Vagina (tissue), 2 donors: ENCODE data around the gene MYH9. TPM values are rescaled to one million over a fixed set of nuclear protein-coding genes. Genes with fewer than 3 reads are reported as not detected.

Experiments
- DNase-seq, 2 donors: peaks; one replicate each; pipeline ENCODE4 v3.0.0-alpha.2; 2017; ENCODE audit errors: extremely low spot score in 2 of 2
- H3K27ac ChIP-seq: fragments of 200-600 bp; sonication (generic); one replicate; pipeline ENCODE4 v1.5.1; 2019
- H3K27me3 ChIP-seq: fragments of 200-600 bp; sonication (generic); one replicate; pipeline ENCODE4 v1.5.1; 2019
- H3K36me3 ChIP-seq, 2 donors: fragments of 200-600 bp; sonication (generic); one replicate each; pipeline ENCODE4 v1.5.1; 2017 to 2019
- H3K4me1 ChIP-seq: fragments of 200-600 bp; sonication (generic); one replicate; pipeline ENCODE4 v1.5.1; 2019
- H3K4me3 ChIP-seq, 2 donors: fragments of 200-600 bp; sonication (generic); 1 replicate in 1 of 2; 2 replicates in 1 of 2; pipeline ENCODE4 v1.5.1; 2016 to 2019
- H3K9me3 ChIP-seq: fragments of 200-600 bp; sonication (generic); one replicate; pipeline ENCODE4 v1.5.1; 2019
- CTCF ChIP-seq, 3 experiments: fragments of 450-650 bp in 2 of 3; fragments of 200-600 bp in 1 of 3; sonication (generic) in 1 of 3; IDR thresholded peaks; one replicate each; pipeline ENCODE4 v1.5.1; 2017 to 2019; ENCODE audit warnings: antibody characterized with exemption in 3 of 3, mild to moderate bottlenecking in 2 of 3, moderate library complexity in 2 of 3
- POLR2A ChIP-seq, 2 donors: fragments of 450-650 bp; IDR thresholded peaks; one replicate each; pipeline ENCODE4 v1.6.1; 2017; ENCODE audit warnings: antibody characterized with exemption in 2 of 2, mild to moderate bottlenecking in 2 of 2, moderate library complexity in 2 of 2
- POLR2AphosphoS5 ChIP-seq, 2 donors: sonication (generic); formaldehyde crosslinking; IDR thresholded peaks; one replicate each; pipeline ENCODE4 v1.9.0; 2017; ENCODE audit warnings: antibody characterized with exemption in 2 of 2, mild to moderate bottlenecking in 2 of 2, low read depth in 1 of 2; ENCODE audit not compliant: insufficient read depth in 1 of 2
- intact Hi-C: fragments of 100-400 bp; cut with DNase I; formaldehyde crosslinking; loops from one replicate; pipeline ENCODE4 v1.15.1; 2023
- total RNA-seq: library from RNA; depleted of rRNA; stranded (reverse); fragments of >200 nt; gene quantifications from one replicate; pipeline ENCODE4 v1.2.3, GENCODE V29; 2016

Gene MYH9
- total RNA-seq, 1 donor from 2014 or later: 333 TPM

DNA sequence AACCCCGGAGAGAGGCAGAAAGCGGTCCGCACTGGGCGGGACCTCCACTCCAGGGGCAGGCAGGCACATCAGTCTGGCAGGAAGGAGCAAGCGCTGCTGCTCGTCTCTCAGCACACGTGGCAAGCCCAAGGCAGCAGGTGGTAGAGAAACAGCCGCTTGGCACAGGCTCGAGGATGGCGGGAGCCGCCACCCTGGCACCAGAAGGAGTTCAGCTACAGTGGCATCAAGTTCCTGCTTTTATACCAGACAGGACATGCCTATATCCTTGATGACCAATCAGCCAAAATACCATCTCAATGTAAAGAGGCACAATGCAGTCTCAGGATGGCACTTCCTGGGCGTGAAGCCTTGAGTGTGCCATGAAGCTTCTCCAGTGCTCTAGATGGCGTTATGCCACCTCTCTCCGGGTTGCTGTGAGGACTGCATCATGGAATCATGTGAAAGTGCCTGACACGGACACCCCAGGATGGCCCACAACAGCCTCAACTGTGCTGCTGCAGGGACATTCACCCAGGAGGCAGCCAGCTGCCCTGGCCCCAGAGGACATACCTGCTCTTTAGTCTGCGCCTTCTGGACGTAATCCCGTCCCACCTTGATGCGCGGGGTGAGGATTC lies 70.0 kb downstream of the MYH9 start:
- Histone ChIP-seq H3K27ac (peak overlapping the region; percentile 40), H3K4me3 (no peak overlapping the region), H3K27me3 (no peaks in the 10 kb centered on the region), H3K4me1 (peaks cover 1% of the 10 kb centered on the region), H3K36me3 (peaks cover 3 to 95% of the 10 kb centered on the region in 2 donors), H3K9me3 (no peaks in the 10 kb centered on the region)
- no peak for TF ChIP-seq POLR2A (IDR thresholded peaks at IDR 0.05)
- TF ChIP-seq POLR2AphosphoS5 (IDR thresholded peaks at IDR 0.05; ENCODE audit: insufficient read depth in 1 of 2, low read depth in 1 of 2): peak in 1 of 2 donors; percentile 39
- TF ChIP-seq CTCF (IDR thresholded peaks at IDR 0.05): no peak
- intact Hi-C loops: no loop called here
- no peak for DNase-seq

DNA sequence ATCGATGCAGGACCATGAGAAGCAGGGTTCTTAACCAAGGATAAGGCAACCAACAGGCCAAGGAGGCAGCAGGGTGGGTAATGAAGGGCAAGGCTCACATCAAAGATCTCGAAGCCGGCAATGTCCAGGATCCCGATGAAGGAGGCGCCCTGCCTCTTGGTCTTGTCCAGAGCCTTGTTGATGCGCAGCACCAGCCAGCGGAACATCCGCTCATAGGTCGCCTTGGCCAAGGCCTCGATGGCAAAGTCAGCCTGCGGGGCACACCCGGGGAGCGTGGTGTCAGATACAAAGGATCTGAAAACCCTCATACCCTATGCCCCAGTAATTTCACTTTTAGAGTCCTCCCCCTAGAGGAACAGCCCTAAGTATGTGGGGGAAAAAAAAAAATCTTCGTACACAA lies 71.3 kb downstream of the MYH9 start:
- H3K27ac ChIP-seq: no peak overlapping the region
- intact Hi-C loops: no loop called here
- no peak for DNase-seq
- H3K4me3 ChIP-seq: no peak overlapping the region
- no peak for TF ChIP-seq POLR2A (IDR thresholded peaks at IDR 0.05)
- no peak for TF ChIP-seq POLR2AphosphoS5 (IDR thresholded peaks at IDR 0.05; ENCODE audit: insufficient read depth in 1 of 2, low read depth in 1 of 2)
- no peak for TF ChIP-seq CTCF (IDR thresholded peaks at IDR 0.05)
- H3K4me1 ChIP-seq: no peaks in the 10 kb centered on the region
- H3K27me3 ChIP-seq: no peaks in the 10 kb centered on the region
- no peaks in the 10 kb centered on the region for H3K9me3 ChIP-seq
- H3K36me3 ChIP-seq: peaks cover 3 to 95% of the 10 kb centered on the region in 2 donors

- TF ChIP-seq POLR2A (IDR thresholded peaks at IDR 0.05) (no peak), POLR2AphosphoS5 (IDR thresholded peaks at IDR 0.05; ENCODE audit: insufficient read depth in 1 of 2, low read depth in 1 of 2) (no peak), CTCF (IDR thresholded peaks at IDR 0.05) (no peak)
- Histone ChIP-seq H3K27me3 (no peaks in the 10 kb centered on the region), H3K4me1 (no peaks in the 10 kb centered on the region), H3K9me3 (no peaks in the 10 kb centered on the region), H3K27ac (no peak overlapping the region), H3K4me3 (no peak overlapping the region), H3K36me3 (peaks cover 7 to 95% of the 10 kb centered on the region in 2 donors)
- intact Hi-C loops: no loop called here
- no peak for DNase-seq
Observed at GRCh38 chr22:36315325-36315724, 72.4 kb downstream of the MYH9 start.

- intact Hi-C loops: no loop called here
- Histone ChIP-seq H3K27ac (no peak overlapping the region), H3K4me1 (no peaks in the 10 kb centered on the region), H3K27me3 (no peaks in the 10 kb centered on the region), H3K36me3 (peaks cover 4 to 91% of the 10 kb centered on the region in 2 donors), H3K9me3 (no peaks in the 10 kb centered on the region), H3K4me3 (no peak overlapping the region)
- DNase-seq: no peak
- TF ChIP-seq POLR2A (IDR thresholded peaks at IDR 0.05): no peak
- no peak for TF ChIP-seq POLR2AphosphoS5 (IDR thresholded peaks at IDR 0.05; ENCODE audit: insufficient read depth in 1 of 2, low read depth in 1 of 2)
- TF ChIP-seq CTCF (IDR thresholded peaks at IDR 0.05): no peak
Observed at GRCh38 chr22:36311386-36312085, 76.2 kb downstream of the MYH9 start.

GRCh38 chr22:36308880-36309279 lies 78.9 kb downstream of the MYH9 start:
- H3K36me3 ChIP-seq: peaks cover 4 to 95% of the 10 kb centered on the region in 2 donors
- no peaks in the 10 kb centered on the region for H3K9me3 ChIP-seq
- intact Hi-C loops: no loop called here
- H3K27ac ChIP-seq: no peak overlapping the region
- no peak for DNase-seq
- H3K27me3 ChIP-seq: no peaks in the 10 kb centered on the region
- no peaks in the 10 kb centered on the region for H3K4me1 ChIP-seq
- H3K4me3 ChIP-seq: no peak overlapping the region
- TF ChIP-seq POLR2A (IDR thresholded peaks at IDR 0.05) (no peak), POLR2AphosphoS5 (IDR thresholded peaks at IDR 0.05; ENCODE audit: insufficient read depth in 1 of 2, low read depth in 1 of 2) (peak in 1 of 2 donors; percentile 41), CTCF (IDR thresholded peaks at IDR 0.05) (no peak)
